ENCODE results near the gene GID8.

- TF ChIP-seq CTCF (IDR thresholded peaks at IDR 0.05 in 2 of 3, conservative IDR thresholded peaks at IDR 0.05 in 1 of 3; ENCODE audit: borderline replicate concordance in 1 of 3, insufficient read depth in 1 of 3, low read depth in 2 of 3, low read length in 2 of 3) (no peak), POLR2AphosphoS5 (IDR thresholded peaks at IDR 0.05; ENCODE audit: low read depth, low read length) (no peak), EZH2 (IDR thresholded peaks at IDR 0.05) (no peak), POLR2A (IDR thresholded peaks at IDR 0.05; ENCODE audit: borderline replicate concordance, extremely low read depth, insufficient read depth, insufficient read length) (no peak), MAX (IDR thresholded peaks at IDR 0.05) (no peak), CBX3 (IDR thresholded peaks at IDR 0.05; ENCODE audit: low read depth) (no peak), SP1 (IDR thresholded peaks at IDR 0.05; ENCODE audit: low read depth) (no peak)
- TF ChIP-seq, protein P1, sequence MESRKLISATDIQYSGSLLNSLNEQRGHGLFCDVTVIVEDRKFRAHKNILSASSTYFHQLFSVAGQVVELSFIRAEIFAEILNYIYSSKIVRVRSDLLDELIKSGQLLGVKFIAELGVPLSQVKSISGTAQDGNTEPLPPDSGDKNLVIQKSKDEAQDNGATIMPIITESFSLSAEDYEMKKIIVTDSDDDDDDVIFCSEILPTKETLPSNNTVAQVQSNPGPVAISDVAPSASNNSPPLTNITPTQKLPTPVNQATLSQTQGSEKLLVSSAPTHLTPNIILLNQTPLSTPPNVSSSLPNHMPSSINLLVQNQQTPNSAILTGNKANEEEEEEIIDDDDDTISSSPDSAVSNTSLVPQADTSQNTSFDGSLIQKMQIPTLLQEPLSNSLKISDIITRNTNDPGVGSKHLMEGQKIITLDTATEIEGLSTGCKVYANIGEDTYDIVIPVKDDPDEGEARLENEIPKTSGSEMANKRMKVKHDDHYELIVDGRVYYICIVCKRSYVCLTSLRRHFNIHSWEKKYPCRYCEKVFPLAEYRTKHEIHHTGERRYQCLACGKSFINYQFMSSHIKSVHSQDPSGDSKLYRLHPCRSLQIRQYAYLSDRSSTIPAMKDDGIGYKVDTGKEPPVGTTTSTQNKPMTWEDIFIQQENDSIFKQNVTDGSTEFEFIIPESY (IDR thresholded peaks at IDR 0.05; ENCODE audit: extremely low read depth, insufficient replicate concordance, low read length) = no peak
These were observed 10.7 kb upstream of the GID8 start for GRCh38 chr20:62927128-62927705.
